ENCODE results near the gene MAT2A. TPM values are rescaled to one million over a fixed set of nuclear protein-coding genes. Genes with fewer than 3 reads are reported as not detected.
A peak's percentile ranks its signal among the peaks of the same experiment; 100 is the strongest.

Gene MAT2A
- total RNA-seq, 2 experiments from 2014 or later: 226 to 259 TPM

DNA sequence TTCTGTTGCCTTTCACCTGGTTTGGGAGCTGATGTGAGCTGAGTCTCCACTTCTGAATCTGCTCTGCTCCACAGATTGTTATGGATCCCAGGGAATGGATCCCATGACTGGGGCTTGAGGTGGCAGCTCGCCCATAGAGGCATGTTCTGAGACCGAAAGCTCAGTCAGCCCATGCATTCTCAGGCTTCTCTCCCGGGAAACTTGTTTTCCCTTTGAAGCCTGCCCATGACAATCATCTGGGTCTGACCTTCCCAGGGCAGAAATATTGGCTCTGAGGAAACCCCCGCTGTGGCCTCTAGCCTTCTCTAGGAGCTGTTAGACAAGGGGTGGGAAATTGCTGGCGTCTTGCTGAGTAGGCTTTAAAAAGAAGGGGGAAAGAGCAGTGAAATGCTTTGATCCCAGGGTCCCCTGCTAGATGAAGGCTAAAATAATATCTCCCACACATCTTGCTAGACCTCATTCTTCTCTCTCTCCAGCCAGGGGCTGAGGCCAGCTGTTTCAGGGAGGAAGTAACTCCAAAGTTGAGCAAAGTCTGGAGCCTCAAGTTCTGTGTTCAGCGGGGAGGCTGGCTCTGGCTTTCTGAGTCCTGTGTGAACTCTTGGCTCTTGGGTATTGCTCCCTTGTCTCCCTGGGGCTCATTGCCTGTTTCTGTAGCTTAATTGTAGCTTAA, 40.4 kb downstream of the MAT2A start:
- H3K9me3 Mint-ChIP-seq (ENCODE audit: low read depth): no peaks in the 10 kb centered on the region
- intact Hi-C loops (cut with DNase I, micrococcal nuclease): loop anchor here in 1 of 2 experiments (2.0 to 5.0 kb wide), 2 partner anchors 19 to 33 kb away; partner anchors contain the start of genes C2orf68 and GGCX
- DNase-seq (no peak), ATAC-seq (no peak)
- peaks cover 34% of the 10 kb centered on the region for H3K4me1 Mint-ChIP-seq
- ChIA-PET CTCF (interaction anchor here (0.6 to 2.7 kb wide), 8 partner anchors 12 to 167 kb away, joined by 3 to 8 read pairs (median 4); partner anchors contain the start of genes RNF181 and TMEM150A), POLR2A (interaction anchor here (0.9 kb wide), 1 partner anchor 34 kb away, joined by 4 read pairs; no protein-coding TSS in a partner anchor)
- H3K36me3 Mint-ChIP-seq (ENCODE audit: low read depth): peaks cover 25% of the 10 kb centered on the region
- peak overlapping the region; percentile 91 for H3K27ac Mint-ChIP-seq
- H3K4me3 Mint-ChIP-seq: peak overlapping the region; percentile 98
- no peaks in the 10 kb centered on the region for H3K27me3 Mint-ChIP-seq

- no peak for ATAC-seq
- Mint-ChIP-seq H3K27me3 (no peaks in the 10 kb centered on the region), H3K9me3 (ENCODE audit: low read depth) (no peaks in the 10 kb centered on the region), H3K4me3 (no peak overlapping the region), H3K4me1 (peaks cover 40% of the 10 kb centered on the region), H3K36me3 (ENCODE audit: low read depth) (peaks cover 25% of the 10 kb centered on the region), H3K27ac (no peak overlapping the region)
- intact Hi-C loops (cut with DNase I, micrococcal nuclease): no loop called here
- DNase-seq: no peak
- ChIA-PET CTCF (interaction anchor here (1.0 to 1.3 kb wide), 2 partner anchors 14 to 56 kb away, joined by 4 to 6 read pairs; no protein-coding TSS in a partner anchor), POLR2A (no interaction called here)
These were observed 41.2 kb downstream of the MAT2A start for GRCh38 chr2:85580206-85580605.

- peaks cover 47% of the 10 kb centered on the region for H3K4me1 Mint-ChIP-seq
- H3K9me3 Mint-ChIP-seq (ENCODE audit: low read depth): no peaks in the 10 kb centered on the region
- peaks cover 25% of the 10 kb centered on the region for H3K36me3 Mint-ChIP-seq (ENCODE audit: low read depth)
- ATAC-seq: no peak
- ChIA-PET CTCF (interaction anchor here (1.3 kb wide), 1 partner anchor 21 kb away, joined by 4 read pairs; the partner anchor contains the start of gene TMEM150A), POLR2A (no interaction called here)
- H3K4me3 Mint-ChIP-seq: no peak overlapping the region
- intact Hi-C loops (cut with DNase I, micrococcal nuclease): loop anchor here in 1 of 2 experiments (1.0 kb wide), 1 partner anchor 21 kb away; the partner anchor contains the start of gene GGCX
- H3K27me3 Mint-ChIP-seq: no peaks in the 10 kb centered on the region
- H3K27ac Mint-ChIP-seq: peak overlapping the region; percentile 78
- DNase-seq: no peak
These were observed 43.5 kb downstream of the MAT2A start for GRCh38 chr2:85582492-85582891.

DNA sequence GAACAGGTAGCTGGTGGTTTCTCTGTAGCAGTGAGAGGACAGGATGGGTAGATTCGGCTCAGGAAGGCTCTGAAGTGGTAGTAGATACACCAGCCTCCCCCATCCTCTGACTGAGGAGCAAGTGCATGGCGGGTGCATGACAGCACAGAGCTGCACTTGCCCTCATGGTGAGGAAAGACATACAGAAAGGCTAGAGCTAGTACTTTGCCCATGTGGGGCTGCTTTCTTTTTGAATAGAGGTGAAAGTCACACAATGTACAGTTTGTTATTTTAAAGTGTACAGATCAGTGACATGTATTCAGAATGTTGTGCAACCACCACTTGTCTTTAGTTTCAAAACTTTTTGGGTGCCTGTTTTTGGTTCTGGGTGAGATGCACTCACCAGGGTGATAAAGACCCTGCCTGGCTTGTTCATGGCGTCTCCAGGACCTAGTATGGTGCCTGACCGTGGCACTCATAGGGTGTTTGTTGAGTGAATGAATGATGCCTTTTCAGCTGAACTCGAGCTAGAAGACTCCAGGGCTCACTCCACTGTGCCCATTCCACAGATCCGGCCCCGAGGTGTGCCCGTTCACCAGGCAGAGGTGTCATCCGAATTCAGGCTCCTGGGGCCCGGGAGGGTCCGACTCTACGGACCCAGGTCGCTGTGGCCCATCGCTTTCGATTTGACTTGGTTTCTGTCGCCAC, 44.8 kb downstream of the MAT2A start:
- H3K36me3 Mint-ChIP-seq (ENCODE audit: low read depth): peaks cover 25% of the 10 kb centered on the region
- intact Hi-C loops (cut with DNase I, micrococcal nuclease): no loop called here

DNA sequence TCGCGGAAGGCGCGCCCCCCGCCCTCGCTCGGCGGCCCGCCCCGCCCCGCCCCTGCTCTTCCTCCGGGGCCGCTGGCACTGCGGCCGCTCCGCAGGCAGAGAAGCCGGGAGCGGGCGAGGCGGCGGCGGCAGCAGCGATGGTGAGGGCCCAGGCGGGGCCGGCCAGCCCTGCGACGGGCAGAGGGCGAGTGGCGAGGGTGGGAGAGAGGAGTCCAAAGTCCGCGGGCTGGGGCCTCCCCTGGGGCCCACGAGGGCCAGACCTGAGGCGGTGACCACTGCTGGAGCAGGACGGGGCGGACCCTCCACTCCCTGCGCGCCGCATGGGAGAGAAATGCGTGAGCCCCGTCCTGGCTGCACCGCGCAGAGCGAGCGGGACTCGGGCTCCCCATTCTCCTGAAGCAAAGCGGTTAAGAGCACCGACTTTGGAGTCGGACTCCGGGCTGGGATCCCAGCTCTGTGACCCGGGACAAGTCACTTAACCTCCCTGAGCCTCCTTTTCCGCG, 45.4 kb downstream of the MAT2A start, which contains the start of gene VAMP5:
VAMP5 (plus strand) TSS at position 78 of the 503 bp plus-strand sequence; CDS start at position 138, 60 bp downstream.
- intact Hi-C loops (cut with DNase I, micrococcal nuclease): no loop called here
- ATAC-seq (peak; percentile 20), DNase-seq (peak; percentile 30)
- Mint-ChIP-seq H3K36me3 (ENCODE audit: low read depth) (peaks cover 23% of the 10 kb centered on the region), H3K4me3 (peak within 1 kb of the TSS; percentile 75), H3K27me3 (no peaks in the 10 kb centered on the region), H3K27ac (peak within 1 kb of the TSS; percentile 87), H3K4me1 (peaks cover 38% of the 10 kb centered on the region), H3K9me3 (ENCODE audit: low read depth) (no peaks in the 10 kb centered on the region)
- ChIA-PET POLR2A (interaction anchor here (0.6 to 0.8 kb wide), 2 partner anchors 21 to 32 kb away, joined by 3 to 6 read pairs; no protein-coding TSS in a partner anchor), CTCF (interaction anchor here (1.4 to 2.5 kb wide), 2 partner anchors 10 to 33 kb away, joined by 6 to 9 read pairs; no protein-coding TSS in a partner anchor)

More for the DNA sequence above, 44.8 kb downstream of the MAT2A start:
- H3K27ac Mint-ChIP-seq: peak overlapping the region; percentile 87
- H3K4me3 Mint-ChIP-seq: peak overlapping the region; percentile 75
- CTCF ChIA-PET: interaction anchor here (0.8 to 2.5 kb wide), 3 partner anchors 11 to 33 kb away, joined by 4 to 9 read pairs (median 6); no protein-coding TSS in a partner anchor
- peaks cover 44% of the 10 kb centered on the region for H3K4me1 Mint-ChIP-seq
- no peaks in the 10 kb centered on the region for H3K27me3 Mint-ChIP-seq
- DNase-seq (peak; percentile 61), ATAC-seq (peak; percentile 59)
- H3K9me3 Mint-ChIP-seq (ENCODE audit: low read depth): no peaks in the 10 kb centered on the region
- POLR2A ChIA-PET: interaction anchor here (0.7 to 0.8 kb wide), 2 partner anchors 16 to 32 kb away, joined by 3 to 4 read pairs; no protein-coding TSS in a partner anchor

- H3K4me3 Mint-ChIP-seq: peak overlapping the region; percentile 75
- H3K27ac Mint-ChIP-seq: peak overlapping the region; percentile 87
- H3K36me3 Mint-ChIP-seq (ENCODE audit: low read depth): peaks cover 21% of the 10 kb centered on the region
- ChIA-PET POLR2A (interaction anchor here (0.5 to 1.0 kb wide), 3 partner anchors 21 to 231 kb away, joined by 3 to 6 read pairs (median 3); partner anchors contain the start of genes C2orf68, ELMOD3 and RETSAT), CTCF (interaction anchor here (2.5 kb wide), 1 partner anchor 34 kb away, joined by 9 read pairs; no protein-coding TSS in a partner anchor)
- H3K27me3 Mint-ChIP-seq: no peaks in the 10 kb centered on the region
- peak; percentile 52 for DNase-seq
- H3K4me1 Mint-ChIP-seq: peaks cover 34% of the 10 kb centered on the region
- no peaks in the 10 kb centered on the region for H3K9me3 Mint-ChIP-seq (ENCODE audit: low read depth)
- intact Hi-C loops (cut with DNase I, micrococcal nuclease): no loop called here
- peak; percentile 79 for ATAC-seq
These were observed 46.2 kb downstream of the MAT2A start for GRCh38 chr2:85584857-85585780.

GRCh38 chr2:85585781-85586105, 46.8 kb downstream of the MAT2A start:
- ATAC-seq (no peak), DNase-seq (no peak)
- Mint-ChIP-seq H3K4me3 (peak overlapping the region; percentile 75), H3K27me3 (no peaks in the 10 kb centered on the region), H3K4me1 (peaks cover 31% of the 10 kb centered on the region), H3K36me3 (ENCODE audit: low read depth) (peaks cover 18% of the 10 kb centered on the region), H3K9me3 (ENCODE audit: low read depth) (no peaks in the 10 kb centered on the region), H3K27ac (peak overlapping the region; percentile 87)
- POLR2A ChIA-PET: interaction anchor here (0.7 to 1.0 kb wide), 2 partner anchors 51 to 231 kb away, joined by 3 read pairs; partner anchors contain the start of genes ELMOD3 and RETSAT
- intact Hi-C loops (cut with DNase I, micrococcal nuclease): no loop called here
- CTCF ChIA-PET: interaction anchor here (2.5 kb wide), 1 partner anchor 35 kb away, joined by 9 read pairs; no protein-coding TSS in a partner anchor

- intact Hi-C loops (cut with DNase I, micrococcal nuclease): no loop called here
- ATAC-seq (no peak), DNase-seq (no peak)
- no peaks in the 10 kb centered on the region for H3K27me3 Mint-ChIP-seq
- H3K27ac Mint-ChIP-seq: no peak overlapping the region
- ChIA-PET POLR2A (interaction anchor here (1.1 kb wide), 1 partner anchor 12 kb away, joined by 3 read pairs; no protein-coding TSS in a partner anchor), CTCF (no interaction called here)
- peaks cover 26% of the 10 kb centered on the region for H3K4me1 Mint-ChIP-seq
- no peak overlapping the region for H3K4me3 Mint-ChIP-seq
- H3K36me3 Mint-ChIP-seq (ENCODE audit: low read depth): peaks cover 4% of the 10 kb centered on the region
- no peaks in the 10 kb centered on the region for H3K9me3 Mint-ChIP-seq (ENCODE audit: low read depth)
These were observed 49.3 kb downstream of the MAT2A start for GRCh38 chr2:85588236-85588635.

DNA sequence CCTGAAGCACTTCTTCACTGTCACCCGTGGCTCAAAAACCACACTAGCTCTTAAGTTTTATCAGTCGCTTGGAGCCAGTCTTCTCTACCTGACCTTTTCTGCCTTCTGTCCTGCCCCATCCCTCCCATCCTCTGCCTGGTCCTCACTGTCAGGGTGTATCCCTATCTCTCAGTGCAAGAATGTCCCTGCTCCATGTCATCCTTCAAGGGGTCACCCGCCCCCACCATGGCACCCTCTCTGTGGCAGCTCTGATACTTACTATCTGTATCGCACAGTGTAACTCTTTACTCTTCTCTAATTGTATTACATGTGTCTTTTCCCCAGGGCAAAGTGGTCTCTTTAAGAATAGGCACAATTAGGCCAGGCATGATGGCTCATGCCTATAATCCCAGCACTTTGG, 49.7 kb downstream of the MAT2A start:
- Mint-ChIP-seq H3K9me3 (ENCODE audit: low read depth) (no peaks in the 10 kb centered on the region), H3K27ac (no peak overlapping the region), H3K4me3 (no peak overlapping the region), H3K27me3 (no peaks in the 10 kb centered on the region), H3K36me3 (ENCODE audit: low read depth) (peaks cover under 1% of the 10 kb centered on the region), H3K4me1 (peaks cover 22% of the 10 kb centered on the region)
- DNase-seq (no peak), ATAC-seq (no peak)
- ChIA-PET POLR2A (no interaction called here), CTCF (no interaction called here)
- intact Hi-C loops (cut with DNase I, micrococcal nuclease): no loop called here

GRCh38 chr2:85589181-85589580, 50.2 kb downstream of the MAT2A start:
- H3K36me3 Mint-ChIP-seq (ENCODE audit: low read depth): no peaks in the 10 kb centered on the region
- intact Hi-C loops (cut with DNase I, micrococcal nuclease): no loop called here
- no peak overlapping the region for H3K27ac Mint-ChIP-seq
- peaks cover 20% of the 10 kb centered on the region for H3K4me1 Mint-ChIP-seq
- ATAC-seq (no peak), DNase-seq (no peak)
- no peaks in the 10 kb centered on the region for H3K9me3 Mint-ChIP-seq (ENCODE audit: low read depth)
- no peaks in the 10 kb centered on the region for H3K27me3 Mint-ChIP-seq
- ChIA-PET POLR2A (no interaction called here), CTCF (no interaction called here)
- no peak overlapping the region for H3K4me3 Mint-ChIP-seq

Measured in activated CD4-positive, alpha-beta T cell treated with anti-CD3 and anti-CD28 coated beads for 36 hours (primary cell).